ENCODE measurements around the gene ZNF644.

DNA sequence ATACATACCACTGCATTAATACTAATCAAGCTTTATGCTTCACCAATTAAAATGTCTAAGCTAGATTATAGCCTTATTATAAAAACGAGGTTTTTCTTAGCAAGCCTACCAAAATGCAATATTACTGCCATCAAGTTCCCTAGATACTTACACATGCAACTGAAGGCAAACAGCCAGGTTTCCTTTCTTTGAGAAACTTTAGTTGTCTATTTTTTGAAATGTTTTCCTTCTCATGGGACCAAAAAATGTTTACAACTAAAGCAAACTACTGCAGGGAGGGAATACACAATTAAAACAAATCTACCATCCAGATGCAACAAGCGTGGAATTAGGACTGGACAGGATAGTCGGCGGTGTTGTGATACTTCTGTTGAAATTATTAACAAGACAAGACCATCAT lies 1.3 kb downstream of the ZNF644 start:
- TF ChIP-seq, protein P1, sequence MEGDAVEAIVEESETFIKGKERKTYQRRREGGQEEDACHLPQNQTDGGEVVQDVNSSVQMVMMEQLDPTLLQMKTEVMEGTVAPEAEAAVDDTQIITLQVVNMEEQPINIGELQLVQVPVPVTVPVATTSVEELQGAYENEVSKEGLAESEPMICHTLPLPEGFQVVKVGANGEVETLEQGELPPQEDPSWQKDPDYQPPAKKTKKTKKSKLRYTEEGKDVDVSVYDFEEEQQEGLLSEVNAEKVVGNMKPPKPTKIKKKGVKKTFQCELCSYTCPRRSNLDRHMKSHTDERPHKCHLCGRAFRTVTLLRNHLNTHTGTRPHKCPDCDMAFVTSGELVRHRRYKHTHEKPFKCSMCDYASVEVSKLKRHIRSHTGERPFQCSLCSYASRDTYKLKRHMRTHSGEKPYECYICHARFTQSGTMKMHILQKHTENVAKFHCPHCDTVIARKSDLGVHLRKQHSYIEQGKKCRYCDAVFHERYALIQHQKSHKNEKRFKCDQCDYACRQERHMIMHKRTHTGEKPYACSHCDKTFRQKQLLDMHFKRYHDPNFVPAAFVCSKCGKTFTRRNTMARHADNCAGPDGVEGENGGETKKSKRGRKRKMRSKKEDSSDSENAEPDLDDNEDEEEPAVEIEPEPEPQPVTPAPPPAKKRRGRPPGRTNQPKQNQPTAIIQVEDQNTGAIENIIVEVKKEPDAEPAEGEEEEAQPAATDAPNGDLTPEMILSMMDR (conservative IDR thresholded peaks at IDR 0.05 in 1 of 2, IDR thresholded peaks at IDR 0.05 in 1 of 2; ENCODE audit: extremely low read depth in 1 of 2, insufficient read depth in 1 of 2, low read depth in 1 of 2, low read length in 2 of 2) = no peak
- no peak for TF ChIP-seq EZH2 (IDR thresholded peaks at IDR 0.05; ENCODE audit: borderline replicate concordance, low read length)

Data from mammary epithelial cell (primary cell).